ENCODE measurements around the gene RYK.

Gene RYK

DNA sequence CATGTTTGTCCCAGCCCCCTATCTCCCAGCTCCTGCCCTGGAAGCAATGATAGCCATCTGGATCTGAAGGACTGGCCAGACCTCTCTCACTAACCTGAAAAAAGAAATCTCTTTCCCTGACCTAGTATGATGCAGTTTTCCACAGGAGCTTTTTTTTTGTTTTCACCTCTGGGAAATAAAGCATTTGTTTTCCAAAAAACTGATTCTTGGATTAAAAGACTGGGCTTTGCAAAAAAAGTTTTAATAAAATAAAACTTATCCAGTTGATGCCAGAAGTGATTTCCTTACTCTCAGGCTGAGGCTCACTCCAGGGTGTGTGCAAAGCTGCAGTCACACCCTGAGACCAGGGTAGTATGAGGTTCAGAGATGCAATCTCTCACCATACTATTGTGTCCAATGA lies 104.0 kb downstream of the RYK start:
- DNase-seq = no peak

GRCh38 chr3:134145183-134145582 lies 105.5 kb downstream of the RYK start:
- DNase-seq = no peak

- no peak for DNase-seq
Observed at GRCh38 chr3:134144694-134145093, 106.0 kb downstream of the RYK start.

GRCh38 chr3:134143828-134144401 lies 106.7 kb downstream of the RYK start:
- DNase-seq = no peak

GRCh38 chr3:134136604-134137003 lies 114.1 kb downstream of the RYK start:
- no peak for DNase-seq

DNA sequence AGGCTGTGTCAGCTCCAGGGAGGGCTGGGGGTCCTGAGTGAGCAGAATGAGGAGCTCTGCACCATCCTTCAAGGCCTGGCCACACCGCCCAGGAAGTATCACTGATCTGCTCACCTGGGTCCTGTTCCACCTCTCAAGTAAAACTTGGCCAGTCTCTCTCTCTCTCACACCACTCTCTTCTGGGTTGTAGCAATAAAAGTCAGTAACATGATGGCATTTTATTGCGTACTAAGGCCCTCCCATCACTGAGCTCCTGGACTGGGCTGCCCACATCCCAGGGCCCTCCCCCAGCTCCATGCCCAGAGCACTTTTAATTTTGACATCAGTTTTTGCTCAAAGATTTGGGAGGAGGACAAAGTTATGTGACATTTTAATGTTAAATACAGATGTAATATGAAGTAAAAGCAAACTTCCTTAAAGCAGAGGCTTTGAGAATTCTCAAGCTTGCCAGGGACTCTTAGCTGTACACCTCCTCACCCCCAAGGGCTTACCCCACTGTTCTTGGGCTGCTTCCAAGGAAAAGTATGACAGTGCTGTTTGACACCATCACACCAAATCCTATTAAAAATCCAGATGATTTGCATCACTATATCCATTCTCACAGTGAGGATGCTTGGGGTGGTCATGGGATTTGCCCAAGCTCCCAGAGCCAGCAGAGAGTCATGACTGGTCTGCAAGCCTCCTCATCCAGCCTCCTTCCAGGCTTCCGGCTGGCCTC lies 115.8 kb downstream of the RYK start:
- no peak for DNase-seq

- DNase-seq = no peak
Observed at GRCh38 chr3:134134240-134134639, 116.4 kb downstream of the RYK start.

DNA sequence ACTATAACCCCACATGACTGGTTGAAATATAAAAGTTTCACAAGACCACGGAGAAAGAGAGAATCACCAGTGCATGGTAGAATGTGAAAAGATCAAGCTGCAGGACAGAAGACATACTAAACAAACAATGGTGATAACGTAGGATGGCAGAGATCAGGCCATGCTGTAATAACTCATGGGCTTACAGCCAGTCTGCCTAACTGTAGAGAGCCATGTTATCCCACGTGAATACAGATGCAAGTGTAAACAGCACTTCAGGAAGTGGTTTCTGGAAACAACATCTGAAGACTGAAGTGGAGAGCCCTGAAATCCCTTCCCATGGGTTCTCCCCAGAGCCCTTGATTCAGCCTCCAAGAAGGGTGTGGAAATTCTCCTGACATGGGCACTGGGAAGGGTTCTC lies 117.7 kb downstream of the RYK start:
- DNase-seq = no peak

DNA sequence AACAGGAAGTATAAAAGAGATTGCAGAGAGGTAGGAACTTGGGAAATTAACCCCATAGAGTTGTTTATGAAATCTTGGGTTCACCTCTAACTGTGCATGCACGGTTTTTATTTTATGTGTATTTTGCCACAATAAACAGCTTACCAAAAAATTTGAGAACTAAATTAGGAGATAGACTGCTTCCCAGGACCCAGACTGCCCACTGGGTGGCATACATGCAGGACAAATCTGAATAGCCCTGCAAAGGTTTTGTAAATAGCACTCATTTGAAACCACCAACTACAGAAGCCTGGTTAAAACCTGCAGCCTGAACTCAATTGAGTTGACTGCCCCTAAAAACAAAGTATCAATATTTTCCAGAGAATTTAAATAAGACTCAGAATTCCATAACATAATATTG lies 124.5 kb downstream of the RYK start:
- DNase-seq = no peak

DNA sequence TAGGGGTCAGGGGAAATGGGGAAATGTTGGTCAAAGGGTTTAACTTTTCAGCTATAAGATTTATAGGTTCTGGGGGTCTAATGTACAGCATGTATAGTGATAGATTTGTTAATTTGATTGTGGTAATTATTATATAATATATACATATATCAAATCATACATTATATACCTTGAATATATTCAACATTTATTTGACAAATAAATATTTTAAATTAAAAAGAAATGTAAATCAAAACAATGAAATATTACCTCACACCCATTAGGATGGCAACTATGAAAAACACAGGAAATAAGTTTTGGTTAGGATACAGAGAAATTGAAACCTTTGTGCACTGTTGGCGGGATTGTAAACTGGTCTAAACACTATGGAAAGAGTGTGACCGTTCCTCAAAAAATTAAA lies 135.9 kb downstream of the RYK start:
- no peak for DNase-seq

DNA sequence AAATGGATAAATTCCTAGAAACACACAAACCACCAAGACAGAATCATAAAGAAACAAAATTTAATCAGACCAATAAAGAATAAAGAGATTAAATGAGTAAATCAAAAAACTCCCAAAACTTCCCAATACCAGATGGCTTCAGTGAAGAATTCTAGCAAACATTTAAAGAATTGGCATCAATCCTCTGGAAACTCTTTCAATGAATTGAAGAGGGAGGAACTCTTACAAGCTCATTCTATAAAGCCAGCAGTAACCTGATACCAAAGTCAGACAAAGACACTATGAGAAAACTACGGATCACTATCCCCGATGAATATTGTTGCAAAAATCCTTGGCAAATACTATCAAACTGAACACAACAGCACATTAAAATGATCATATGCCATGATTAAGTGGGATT lies 139.0 kb downstream of the RYK start:
- no peak for DNase-seq

GRCh38 chr3:134110963-134111362 lies 139.7 kb downstream of the RYK start:
- no peak for DNase-seq

Data from SIG-M5 (cell line).